ENCODE measurements around the gene AVPR1B.
"Not testable (repeated sequence)": the region's sequence is repeated elsewhere in the genome, so short reads cannot be mapped to it uniquely, and the experiment has no call there.

Gene AVPR1B

GRCh38 chr1:206065547-206066145 lies 51.5 kb downstream of the AVPR1B start:
- no peaks in the 10 kb centered on the region for H3K9me3 ChIP-seq (ENCODE audit: insufficient read depth, low read length, severe bottlenecking)
- no peaks in the 10 kb centered on the region for H4K20me1 ChIP-seq (ENCODE audit: insufficient read depth, low read length)
- H3K4me1 ChIP-seq (ENCODE audit: insufficient read depth, low read length), result no peaks in the 10 kb centered on the region
- DNase-seq (no peak), ATAC-seq (ENCODE audit: insufficient read depth, low read depth) (no peak)
- no peak overlapping the region for H3K4me3 ChIP-seq (ENCODE audit: low read depth in 1 of 2, low read length in 2 of 2)
- H2AFZ ChIP-seq (ENCODE audit: low read depth, low read length), result no peak overlapping the region
- H3K9ac ChIP-seq (ENCODE audit: low read depth, low read length), result no peak overlapping the region
- no peaks in the 10 kb centered on the region for H3K36me3 ChIP-seq (ENCODE audit: insufficient read depth, low read length)
- peaks cover 13% of the 10 kb centered on the region for H3K27me3 ChIP-seq (ENCODE audit: insufficient read depth, low read length, poor library complexity)
- no peaks in the 10 kb centered on the region for H3K79me2 ChIP-seq (ENCODE audit: insufficient read depth, low read length)
- H3K4me2 ChIP-seq (ENCODE audit: insufficient read depth, low read length), result no peak overlapping the region
- no peak overlapping the region for H3K27ac ChIP-seq (ENCODE audit: low read length)
- TF ChIP-seq CTCF (IDR thresholded peaks at IDR 0.05; ENCODE audit: borderline replicate concordance, extremely low read depth, low read length, poor library complexity, severe bottlenecking) (no peak), EZH2 (IDR thresholded peaks at IDR 0.05; ENCODE audit: borderline replicate concordance, low read depth, low read length, severe bottlenecking) (no peak)

- not testable (repeated sequence) for H2AFZ ChIP-seq (ENCODE audit: low read depth, low read length); DNase-seq; H3K9me3 ChIP-seq (ENCODE audit: insufficient read depth, low read length, severe bottlenecking); H3K36me3 ChIP-seq (ENCODE audit: insufficient read depth, low read length); H3K4me2 ChIP-seq (ENCODE audit: insufficient read depth, low read length); H4K20me1 ChIP-seq (ENCODE audit: insufficient read depth, low read length); H3K27ac ChIP-seq (ENCODE audit: low read length); H3K9ac ChIP-seq (ENCODE audit: low read depth, low read length); H3K4me1 ChIP-seq (ENCODE audit: insufficient read depth, low read length); H3K4me3 ChIP-seq (ENCODE audit: low read depth in 1 of 2, low read length in 2 of 2); ATAC-seq (ENCODE audit: insufficient read depth, low read depth); H3K79me2 ChIP-seq (ENCODE audit: insufficient read depth, low read length)
- peaks cover 13% of the 10 kb centered on the region for H3K27me3 ChIP-seq (ENCODE audit: insufficient read depth, low read length, poor library complexity)
These were observed 52.7 kb downstream of the AVPR1B start for GRCh38 chr1:206064501-206064900.

- not testable (repeated sequence) for H3K9ac ChIP-seq (ENCODE audit: low read depth, low read length); H3K79me2 ChIP-seq (ENCODE audit: insufficient read depth, low read length); H3K4me3 ChIP-seq (ENCODE audit: low read depth in 1 of 2, low read length in 2 of 2); H3K4me1 ChIP-seq (ENCODE audit: insufficient read depth, low read length); H3K9me3 ChIP-seq (ENCODE audit: insufficient read depth, low read length, severe bottlenecking); H4K20me1 ChIP-seq (ENCODE audit: insufficient read depth, low read length); H2AFZ ChIP-seq (ENCODE audit: low read depth, low read length); ATAC-seq (ENCODE audit: insufficient read depth, low read depth); DNase-seq; H3K27ac ChIP-seq (ENCODE audit: low read length); H3K4me2 ChIP-seq (ENCODE audit: insufficient read depth, low read length); H3K36me3 ChIP-seq (ENCODE audit: insufficient read depth, low read length)
- H3K27me3 ChIP-seq (ENCODE audit: insufficient read depth, low read length, poor library complexity), result peaks cover 12% of the 10 kb centered on the region
These were observed 53.2 kb downstream of the AVPR1B start for GRCh38 chr1:206064001-206064400.

- no peak for TF ChIP-seq EZH2 (IDR thresholded peaks at IDR 0.05; ENCODE audit: borderline replicate concordance, low read depth, low read length, severe bottlenecking)
- no peak for TF ChIP-seq CTCF (IDR thresholded peaks at IDR 0.05; ENCODE audit: borderline replicate concordance, extremely low read depth, low read length, poor library complexity, severe bottlenecking)
- no peaks in the 10 kb centered on the region for H3K79me2 ChIP-seq (ENCODE audit: insufficient read depth, low read length)
These were observed 54.7 kb downstream of the AVPR1B start for GRCh38 chr1:206062464-206062863.

More at GRCh38 chr1:206062464-206062863, 54.7 kb downstream of the AVPR1B start:
- Histone ChIP-seq H3K4me2 (ENCODE audit: insufficient read depth, low read length) (no peak overlapping the region), H3K9me3 (ENCODE audit: insufficient read depth, low read length, severe bottlenecking) (no peaks in the 10 kb centered on the region), H3K4me3 (ENCODE audit: low read depth in 1 of 2, low read length in 2 of 2) (no peak overlapping the region), H2AFZ (ENCODE audit: low read depth, low read length) (no peak overlapping the region), H3K36me3 (ENCODE audit: insufficient read depth, low read length) (no peaks in the 10 kb centered on the region), H3K9ac (ENCODE audit: low read depth, low read length) (no peak overlapping the region), H3K27me3 (ENCODE audit: insufficient read depth, low read length, poor library complexity) (peaks cover 4% of the 10 kb centered on the region), H3K27ac (ENCODE audit: low read length) (no peak overlapping the region), H4K20me1 (ENCODE audit: insufficient read depth, low read length) (no peaks in the 10 kb centered on the region), H3K4me1 (ENCODE audit: insufficient read depth, low read length) (no peaks in the 10 kb centered on the region)
- DNase-seq (no peak), ATAC-seq (ENCODE audit: insufficient read depth, low read depth) (no peak)

Data from DND-41 (cell line).